Measurements from ENCODE around the gene TMEM225.

- TF ChIP-seq, protein P1, sequence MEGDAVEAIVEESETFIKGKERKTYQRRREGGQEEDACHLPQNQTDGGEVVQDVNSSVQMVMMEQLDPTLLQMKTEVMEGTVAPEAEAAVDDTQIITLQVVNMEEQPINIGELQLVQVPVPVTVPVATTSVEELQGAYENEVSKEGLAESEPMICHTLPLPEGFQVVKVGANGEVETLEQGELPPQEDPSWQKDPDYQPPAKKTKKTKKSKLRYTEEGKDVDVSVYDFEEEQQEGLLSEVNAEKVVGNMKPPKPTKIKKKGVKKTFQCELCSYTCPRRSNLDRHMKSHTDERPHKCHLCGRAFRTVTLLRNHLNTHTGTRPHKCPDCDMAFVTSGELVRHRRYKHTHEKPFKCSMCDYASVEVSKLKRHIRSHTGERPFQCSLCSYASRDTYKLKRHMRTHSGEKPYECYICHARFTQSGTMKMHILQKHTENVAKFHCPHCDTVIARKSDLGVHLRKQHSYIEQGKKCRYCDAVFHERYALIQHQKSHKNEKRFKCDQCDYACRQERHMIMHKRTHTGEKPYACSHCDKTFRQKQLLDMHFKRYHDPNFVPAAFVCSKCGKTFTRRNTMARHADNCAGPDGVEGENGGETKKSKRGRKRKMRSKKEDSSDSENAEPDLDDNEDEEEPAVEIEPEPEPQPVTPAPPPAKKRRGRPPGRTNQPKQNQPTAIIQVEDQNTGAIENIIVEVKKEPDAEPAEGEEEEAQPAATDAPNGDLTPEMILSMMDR (IDR thresholded peaks at IDR 0.05) = no peak
- TF ChIP-seq POLR2AphosphoS5 (IDR thresholded peaks at IDR 0.05) = no peak
These were observed 20.4 kb upstream of the TMEM225 start for GRCh38 chr11:123905826-123906225.

Measured in prostate gland (tissue), 2 donors.